ENCODE measurements around the gene VAPB. TPM values are rescaled to one million over a fixed set of nuclear protein-coding genes. Genes with fewer than 3 reads are reported as not detected.

Gene VAPB, protein sequence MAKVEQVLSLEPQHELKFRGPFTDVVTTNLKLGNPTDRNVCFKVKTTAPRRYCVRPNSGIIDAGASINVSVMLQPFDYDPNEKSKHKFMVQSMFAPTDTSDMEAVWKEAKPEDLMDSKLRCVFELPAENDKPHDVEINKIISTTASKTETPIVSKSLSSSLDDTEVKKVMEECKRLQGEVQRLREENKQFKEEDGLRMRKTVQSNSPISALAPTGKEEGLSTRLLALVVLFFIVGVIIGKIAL
- total RNA-seq: 6.9 and 7.3 TPM in 2 replicates

DNA sequence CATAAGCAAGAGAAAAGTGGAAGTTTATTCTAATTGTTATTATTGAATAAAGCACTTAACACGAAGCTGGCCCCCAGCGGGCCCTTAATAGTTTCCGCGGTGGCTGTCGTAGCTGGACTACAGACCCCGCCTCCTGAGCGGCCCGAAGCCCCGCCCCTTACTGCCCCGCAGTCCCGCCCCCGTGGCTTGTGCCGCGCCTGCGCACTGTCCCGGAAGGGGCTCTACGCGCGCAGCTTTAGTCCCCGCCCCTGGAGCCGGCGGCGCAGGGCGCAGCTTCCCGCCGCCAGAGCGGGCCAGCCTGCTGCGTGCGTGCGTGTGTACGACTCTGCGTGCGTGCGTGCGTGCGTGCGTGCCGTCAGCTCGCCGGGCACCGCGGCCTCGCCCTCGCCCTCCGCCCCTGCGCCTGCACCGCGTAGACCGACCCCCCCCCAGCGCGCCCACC, at the start of gene VAPB:
Gene VAPB (plus strand): TSS at position 348 of the 442 bp plus-strand sequence. CDS start 231 bp downstream, outside the sequence.

Other genes starting within 250 kb of the VAPB start
- gene ANKRD60, start 160.6 kb upstream of the VAPB start, total RNA-seq: not detected in 2 replicates
- 7.1 and 8.1 TPM in 2 replicates for gene RAB22A, start 79.5 kb upstream of the VAPB start, total RNA-seq
- gene APCDD1L, start 126.2 kb downstream of the VAPB start, total RNA-seq: 2.7 and 4.2 TPM in 2 replicates